ENCODE data around the gene ZNF222. TPM values are rescaled to one million over a fixed set of nuclear protein-coding genes. Genes with fewer than 3 reads are reported as not detected.

ZNF222 gene
- total and polyA plus RNA-seq, 2 of the 8 experiments (the other 6 are each of a cell fraction or from before 2014, with no cell fraction given), result 1.7 to 3.4 TPM

GRCh38 chr19:44005973-44006372 is 19.2 kb upstream of the ZNF222 start (continued):
- TF ChIP-seq RXRA (IDR thresholded peaks at IDR 0.05; ENCODE audit: insufficient read depth, low read depth, low read length), result no peak
- TF ChIP-seq CBX8 (IDR thresholded peaks at IDR 0.05; ENCODE audit: borderline replicate concordance, low read depth, low read length), result no peak
- no peak for TF ChIP-seq RBBP5 (IDR thresholded peaks at IDR 0.05; ENCODE audit: borderline replicate concordance, low read depth, low read length)
- TF ChIP-seq CTBP2 (IDR thresholded peaks at IDR 0.05; ENCODE audit: borderline replicate concordance, insufficient read depth, insufficient read length, low read length), result no peak
- TF ChIP-seq CREB1 (IDR thresholded peaks at IDR 0.05), result no peak

Data from H1 (cell line).